H9 (cell line): ENCODE results near the gene CCDC12. TPM values are rescaled to one million over a fixed set of nuclear protein-coding genes. Genes with fewer than 3 reads are reported as not detected.

Experiments used
- DNase-seq: peaks from one replicate; pipeline ENCODE4 v3.0.0-alpha.2; 2017
- H2AFZ ChIP-seq: one replicate; pipeline ENCODE4 v1.6.1; 2013; ENCODE audit warnings: mild to moderate bottlenecking, low read length, control low read depth, moderate library complexity
- H2AK5ac ChIP-seq: 2 replicates; pipeline ENCODE4 v1.6.1; 2013; ENCODE audit warnings: low read length, control low read depth, mixed read lengths; ENCODE audit not compliant: insufficient read length
- H2BK120ac ChIP-seq: one replicate; pipeline ENCODE4 v1.6.1; 2013; ENCODE audit warnings: low read depth, mild to moderate bottlenecking, low read length, control low read depth, inconsistent platforms; ENCODE audit not compliant: poor library complexity, severe bottlenecking
- H2BK12ac ChIP-seq: 2 replicates; pipeline ENCODE4 v1.6.1; 2013; ENCODE audit warnings: low read length, control low read depth, mixed read lengths, low read depth; ENCODE audit not compliant: insufficient read length
- H2BK15ac ChIP-seq: 2 replicates; pipeline ENCODE4 v1.6.1; 2013; ENCODE audit warnings: low read depth, low read length, control low read depth
- H2BK20ac ChIP-seq: one replicate; pipeline ENCODE4 v1.6.1; 2013; ENCODE audit warnings: low read depth, mild to moderate bottlenecking, low read length, control low read depth, inconsistent platforms; ENCODE audit not compliant: poor library complexity, severe bottlenecking
- H2BK5ac ChIP-seq: 2 replicates; pipeline ENCODE4 v1.6.1; 2013; ENCODE audit warnings: low read length, control low read depth, mixed read lengths; ENCODE audit not compliant: insufficient read length
- H3K14ac ChIP-seq: 2 replicates; pipeline ENCODE4 v1.6.1; 2013; ENCODE audit warnings: low read length, control low read depth; ENCODE audit not compliant: insufficient read depth
- H3K18ac ChIP-seq: 2 replicates; pipeline ENCODE4 v1.6.1; 2013; ENCODE audit warnings: low read depth, mild to moderate bottlenecking, mixed read lengths, low read length, control low read depth; ENCODE audit not compliant: insufficient read length
- H3K23ac ChIP-seq: 2 replicates; pipeline ENCODE4 v1.6.1; 2013; ENCODE audit warnings: low read length, control low read depth, mixed read lengths, low read depth; ENCODE audit not compliant: insufficient read length
- H3K23me2 ChIP-seq: 2 replicates; pipeline ENCODE4 v1.6.1; 2013; ENCODE audit warnings: low read depth, mild to moderate bottlenecking, mixed read lengths, low read length, control low read depth; ENCODE audit not compliant: insufficient read length, poor library complexity, severe bottlenecking
- H3K27ac ChIP-seq: 2 replicates; pipeline ENCODE4 v1.5.1; 2013; ENCODE audit warnings: low read length, control low read depth, mixed read lengths, low read depth; ENCODE audit not compliant: insufficient read length
- H3K27me3 ChIP-seq: 2 replicates; pipeline ENCODE4 v1.6.1; 2013; ENCODE audit warnings: low read length, control low read depth, inconsistent platforms; ENCODE audit not compliant: insufficient read depth
- H3K4ac ChIP-seq: 2 replicates; pipeline ENCODE4 v1.6.1; 2013; ENCODE audit warnings: low read depth, mild to moderate bottlenecking, control low read depth, inconsistent platforms, low read length, moderate library complexity
- H3K4me1 ChIP-seq: 2 replicates; pipeline ENCODE4 v1.6.1; 2013; ENCODE audit warnings: low read length, control low read depth, inconsistent platforms; ENCODE audit not compliant: insufficient read depth
- H3K4me2 ChIP-seq: 2 replicates; pipeline ENCODE4 v1.6.1; 2013; ENCODE audit warnings: low read length, control low read depth, mixed read lengths; ENCODE audit not compliant: insufficient read length, insufficient read depth
- H3K56ac ChIP-seq: 2 replicates; pipeline ENCODE4 v1.6.1; 2013; ENCODE audit warnings: low read depth, mild to moderate bottlenecking, mixed read lengths, low read length, control low read depth; ENCODE audit not compliant: insufficient read length
- H3K79me1 ChIP-seq: 2 replicates; pipeline ENCODE4 v1.6.1; 2013; ENCODE audit warnings: low read depth, mild to moderate bottlenecking, moderate library complexity, low read length, control low read depth, inconsistent platforms; ENCODE audit not compliant: insufficient read depth, poor library complexity, severe bottlenecking
- H3K79me2 ChIP-seq: 2 replicates; pipeline ENCODE4 v1.6.1; 2013; ENCODE audit warnings: low read length, control low read depth, inconsistent platforms; ENCODE audit not compliant: insufficient read depth
- H3K9ac ChIP-seq: 2 replicates; pipeline ENCODE4 v1.6.1; 2013; ENCODE audit warnings: low read length, control low read depth, mixed read lengths; ENCODE audit not compliant: insufficient read length; ENCODE audit errors: extremely low read depth
- H3K9me3 ChIP-seq: one replicate; pipeline ENCODE4 v1.6.1; 2013; ENCODE audit warnings: low read depth, low read length, inconsistent platforms; ENCODE audit not compliant: control insufficient read depth
- H3T11ph ChIP-seq: one replicate; pipeline ENCODE4 v1.6.1; 2013; ENCODE audit warnings: mild to moderate bottlenecking, low read length, control low read depth, inconsistent platforms
- H4K20me1 ChIP-seq: one replicate; pipeline ENCODE4 v1.6.1; 2013; ENCODE audit not compliant: control insufficient read depth, insufficient read length, insufficient read depth
- H4K5ac ChIP-seq: 2 replicates; pipeline ENCODE4 v1.6.1; 2013; ENCODE audit warnings: low read depth, mild to moderate bottlenecking, mixed read lengths, low read length, control low read depth; ENCODE audit not compliant: insufficient read length
- H4K8ac ChIP-seq: replicated peaks from 2 replicates; pipeline ENCODE4 v1.6.1; 2013; ENCODE audit warnings: low read length, control low read depth, mixed read lengths, low read depth; ENCODE audit not compliant: insufficient read length
- H4K91ac ChIP-seq: 2 replicates; pipeline ENCODE4 v1.6.1; 2013; ENCODE audit warnings: low read depth, mild to moderate bottlenecking, moderate library complexity, mixed read lengths, low read length, control low read depth; ENCODE audit not compliant: insufficient read length
- H3K27ac Mint-ChIP-seq, 3 experiments: 2 replicates in 2 of 3; 3 replicates in 1 of 3; pipeline ENCODE4 v1.8.0; 2020 to 2021; ENCODE audit warnings: mixed read lengths in 3 of 3, mild to moderate bottlenecking in 1 of 3, moderate library complexity in 1 of 3
- H3K27me3 Mint-ChIP-seq: 2 replicates; pipeline ENCODE4 v1.8.0; 2021; ENCODE audit warnings: low read depth, mild to moderate bottlenecking, moderate library complexity, mixed read lengths
- H3K36me3 Mint-ChIP-seq, 3 experiments: 2 replicates in 2 of 3; 3 replicates in 1 of 3; pipeline ENCODE4 v1.8.0; 2020 to 2021; ENCODE audit warnings: low read depth in 3 of 3, mixed read lengths in 3 of 3; ENCODE audit not compliant: insufficient read depth in 1 of 3
- H3K4me1 Mint-ChIP-seq, 2 experiments: 2 replicates each; pipeline ENCODE4 v1.8.0; 2020; ENCODE audit warnings: mixed read lengths in 2 of 2
- H3K4me3 Mint-ChIP-seq, 2 experiments: 2 replicates in 1 of 2; 3 replicates in 1 of 2; pipeline ENCODE4 v1.8.0; 2020 to 2021; ENCODE audit warnings: mild to moderate bottlenecking in 2 of 2, mixed read lengths in 2 of 2, moderate library complexity in 1 of 2
- H3K9me3 Mint-ChIP-seq, 2 experiments: 2 replicates in 1 of 2; 3 replicates in 1 of 2; pipeline ENCODE4 v1.8.0; 2020; ENCODE audit warnings: mild to moderate bottlenecking in 2 of 2, mixed read lengths in 2 of 2, moderate library complexity in 1 of 2
- CTCF ChIP-seq: fragments of 200-600 bp; sonication (generic); conservative IDR thresholded peaks from 3 replicates; pipeline ENCODE4 v1.8.0; 2021; ENCODE audit warnings: antibody characterized with exemption, mild to moderate bottlenecking
- WGBS: extraction: QIAGEN DNeasy Blood & Tissue Kit; methylation state at CpG from one replicate; pipeline ENCODE4 v1.1.7; 2013; ENCODE audit warnings: missing lambda C conversion rate, low lambda C conversion rate, mixed read lengths; ENCODE audit not compliant: insufficient read length; ENCODE audit errors: extremely low coverage; 5-methylcytosine and 5-hydroxymethylcytosine counted together
- total RNA-seq: library from RNA; stranded (reverse); gene quantifications from 2 replicates; pipeline ENCODE4 v1.2.1, GENCODE V29; 2021

Gene CCDC12
- total RNA-seq, 1 experiment from 2014 or later = 54.0 TPM

- no peaks in the 10 kb centered on the region for H3K23me2 ChIP-seq
- no peak overlapping the region for H3K4me2 ChIP-seq
- no peaks in the 10 kb centered on the region for H3K9me3 Mint-ChIP-seq
- no peak overlapping the region for H2BK15ac ChIP-seq
- TF ChIP-seq CTCF = no peak
- H3K9me3 ChIP-seq = no peaks in the 10 kb centered on the region
- H3K4me3 Mint-ChIP-seq = no peak overlapping the region
- no peaks in the 10 kb centered on the region for H3K27me3 ChIP-seq
- H4K91ac ChIP-seq = no peak overlapping the region
- H3K4ac ChIP-seq = no peak overlapping the region
- H4K8ac ChIP-seq = no peak overlapping the region
- peaks cover 14 to 29% (median 28%) of the 10 kb centered on the region in 3 experiments; a peak in 5 of 7 replicates for H3K36me3 Mint-ChIP-seq
- H3K27ac ChIP-seq = no peak overlapping the region
- no peak overlapping the region for H2AFZ ChIP-seq
- H4K20me1 ChIP-seq = no peaks in the 10 kb centered on the region
- peaks cover 4% of the 10 kb centered on the region for H3K79me1 ChIP-seq
- no peak overlapping the region for H3T11ph ChIP-seq
- whole genome bisulfite sequencing = no CpG with 5 or more reads among the region's 8 CpGs
- H3K56ac ChIP-seq = no peak overlapping the region
- H2AK5ac ChIP-seq = no peak overlapping the region
- peak overlapping the region in 2 of 3 experiments; percentile 18 to 88; a peak in 3 of 7 replicates for H3K27ac Mint-ChIP-seq
- no peaks in the 10 kb centered on the region for H3K27me3 Mint-ChIP-seq
- H3K9ac ChIP-seq = no peak overlapping the region
- H2BK5ac ChIP-seq = no peak overlapping the region
- H3K14ac ChIP-seq = no peak overlapping the region
- peaks cover 42 to 43% of the 10 kb centered on the region in 2 experiments for H3K4me1 Mint-ChIP-seq
- H4K5ac ChIP-seq = no peak overlapping the region
- no peak overlapping the region for H2BK120ac ChIP-seq
- no peak overlapping the region for H3K23ac ChIP-seq
- H2BK20ac ChIP-seq = no peak overlapping the region
- H3K18ac ChIP-seq = no peak overlapping the region
- peaks cover 6% of the 10 kb centered on the region; the same call in 1 of the 2 replicates for H3K79me2 ChIP-seq
- DNase-seq = no peak
- peaks cover 8% of the 10 kb centered on the region; the same call in 1 of the 2 replicates for H3K4me1 ChIP-seq
- no peak overlapping the region for H2BK12ac ChIP-seq
Measured at GRCh38 chr3:46934498-46935167, 41.9 kb downstream of the CCDC12 start.
